Measurements from ENCODE around the gene CDK17.

GRCh38 chr12:96301732-96302131 lies 98.5 kb downstream of the CDK17 start:
- TF ChIP-seq EZH2phosphoT487 (conservative IDR thresholded peaks at IDR 0.05; ENCODE audit: low read length) (no peak), CTCF (IDR thresholded peaks at IDR 0.05; ENCODE audit: insufficient read depth, low read length, poor library complexity, severe bottlenecking) (no peak)
